HG02610 (cell line): Measurements from ENCODE around the gene VPS18.
A peak's percentile ranks its signal among the peaks of the same experiment; 100 is the strongest.

Source experiments
- ATAC-seq: cut with Tn5 transposase; IDR thresholded peaks from one replicate; pipeline ENCODE4 v1.9.1; 2021; ENCODE audit warnings: mild to moderate bottlenecking, moderate library complexity; ENCODE audit not compliant: unreplicated experiment

Gene VPS18

DNA sequence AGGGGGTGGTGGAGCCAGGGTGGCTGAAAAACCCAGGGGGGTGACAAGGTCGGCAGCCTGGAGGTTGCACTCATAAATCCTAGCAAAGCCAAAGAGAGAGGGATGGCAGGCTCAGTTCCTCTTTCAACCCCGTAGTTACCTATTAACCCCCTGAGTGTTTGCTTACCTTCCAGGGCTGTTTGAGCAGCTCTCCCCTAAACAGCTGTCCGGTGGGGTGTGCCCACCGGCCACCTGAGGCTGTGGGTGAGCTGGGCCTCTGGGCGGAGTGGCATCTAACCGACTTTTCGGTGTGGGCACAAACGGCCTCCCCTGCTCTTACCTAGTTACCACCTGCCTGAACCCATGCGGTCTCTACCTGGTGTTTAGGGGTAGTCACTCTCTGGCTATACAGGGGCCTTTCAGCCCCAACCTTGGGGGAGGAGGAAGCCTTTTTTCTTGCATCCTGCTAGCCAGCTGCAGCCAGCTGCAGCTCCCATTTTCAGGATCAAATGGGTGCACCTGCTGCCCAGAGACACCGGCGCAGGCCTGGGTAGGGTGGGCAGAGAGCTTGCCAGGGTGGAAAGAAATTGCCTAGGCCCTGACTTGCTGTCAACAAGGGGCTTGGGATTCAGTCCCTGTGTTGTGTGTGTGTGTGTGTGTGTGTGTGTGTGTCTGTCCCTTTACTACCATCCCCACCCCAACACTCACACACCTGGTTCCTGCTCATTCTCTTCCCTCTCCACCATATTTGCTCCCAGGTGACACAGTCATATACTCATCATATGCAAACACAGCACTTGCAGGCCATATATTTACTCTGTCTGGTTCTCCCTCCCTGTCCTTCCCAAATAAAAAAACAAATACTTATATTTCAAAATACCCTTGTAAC is 38.6 kb downstream of the VPS18 start:
- no peak for ATAC-seq

DNA sequence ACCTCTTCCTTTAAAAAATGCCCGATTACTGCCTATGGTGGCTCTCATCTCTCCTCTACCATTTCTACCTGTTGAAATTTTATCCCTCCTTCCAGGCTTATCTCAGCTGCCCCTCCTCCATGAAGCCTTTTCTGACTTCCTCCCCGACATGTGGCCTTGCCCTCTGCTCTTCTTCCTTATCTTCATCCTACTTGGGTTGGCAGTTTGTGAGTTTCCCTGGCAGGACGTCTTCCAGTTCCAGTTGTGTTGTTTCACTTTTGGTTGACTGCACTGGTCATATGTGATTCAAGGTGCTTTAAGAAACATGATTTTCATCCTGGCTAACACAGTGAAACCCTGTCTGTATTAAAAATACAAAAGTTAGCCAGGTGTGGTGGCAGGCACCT is 39.3 kb downstream of the VPS18 start:
- no peak for ATAC-seq

DNA sequence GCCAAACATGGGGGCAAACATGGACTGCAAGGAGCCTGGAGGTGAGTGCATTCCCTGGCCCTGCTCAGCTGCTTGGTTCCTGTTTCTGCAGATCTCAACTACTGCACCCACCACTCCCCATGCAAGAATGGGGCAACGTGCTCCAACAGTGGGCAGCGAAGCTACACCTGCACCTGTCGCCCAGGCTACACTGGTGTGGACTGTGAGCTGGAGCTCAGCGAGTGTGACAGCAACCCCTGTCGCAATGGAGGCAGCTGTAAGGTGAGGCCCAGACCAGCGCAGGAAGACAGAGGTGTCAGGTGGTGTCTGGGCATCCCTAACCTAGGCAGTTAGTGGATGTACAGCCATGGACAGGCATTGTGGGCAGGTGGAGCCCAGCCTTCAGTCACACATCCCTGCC is 40.2 kb downstream of the VPS18 start:
- no peak for ATAC-seq

DNA sequence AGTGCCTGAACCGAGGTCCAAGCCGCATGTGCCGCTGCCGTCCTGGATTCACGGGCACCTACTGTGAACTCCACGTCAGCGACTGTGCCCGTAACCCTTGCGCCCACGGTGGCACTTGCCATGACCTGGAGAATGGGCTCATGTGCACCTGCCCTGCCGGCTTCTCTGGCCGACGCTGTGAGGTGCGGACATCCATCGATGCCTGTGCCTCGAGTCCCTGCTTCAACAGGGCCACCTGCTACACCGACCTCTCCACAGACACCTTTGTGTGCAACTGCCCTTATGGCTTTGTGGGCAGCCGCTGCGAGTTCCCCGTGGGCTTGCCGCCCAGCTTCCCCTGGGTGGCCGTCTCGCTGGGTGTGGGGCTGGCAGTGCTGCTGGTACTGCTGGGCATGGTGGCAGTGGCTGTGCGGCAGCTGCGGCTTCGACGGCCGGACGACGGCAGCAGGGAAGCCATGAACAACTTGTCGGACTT is 42.0 kb downstream of the VPS18 start:
- no peak for ATAC-seq

DNA sequence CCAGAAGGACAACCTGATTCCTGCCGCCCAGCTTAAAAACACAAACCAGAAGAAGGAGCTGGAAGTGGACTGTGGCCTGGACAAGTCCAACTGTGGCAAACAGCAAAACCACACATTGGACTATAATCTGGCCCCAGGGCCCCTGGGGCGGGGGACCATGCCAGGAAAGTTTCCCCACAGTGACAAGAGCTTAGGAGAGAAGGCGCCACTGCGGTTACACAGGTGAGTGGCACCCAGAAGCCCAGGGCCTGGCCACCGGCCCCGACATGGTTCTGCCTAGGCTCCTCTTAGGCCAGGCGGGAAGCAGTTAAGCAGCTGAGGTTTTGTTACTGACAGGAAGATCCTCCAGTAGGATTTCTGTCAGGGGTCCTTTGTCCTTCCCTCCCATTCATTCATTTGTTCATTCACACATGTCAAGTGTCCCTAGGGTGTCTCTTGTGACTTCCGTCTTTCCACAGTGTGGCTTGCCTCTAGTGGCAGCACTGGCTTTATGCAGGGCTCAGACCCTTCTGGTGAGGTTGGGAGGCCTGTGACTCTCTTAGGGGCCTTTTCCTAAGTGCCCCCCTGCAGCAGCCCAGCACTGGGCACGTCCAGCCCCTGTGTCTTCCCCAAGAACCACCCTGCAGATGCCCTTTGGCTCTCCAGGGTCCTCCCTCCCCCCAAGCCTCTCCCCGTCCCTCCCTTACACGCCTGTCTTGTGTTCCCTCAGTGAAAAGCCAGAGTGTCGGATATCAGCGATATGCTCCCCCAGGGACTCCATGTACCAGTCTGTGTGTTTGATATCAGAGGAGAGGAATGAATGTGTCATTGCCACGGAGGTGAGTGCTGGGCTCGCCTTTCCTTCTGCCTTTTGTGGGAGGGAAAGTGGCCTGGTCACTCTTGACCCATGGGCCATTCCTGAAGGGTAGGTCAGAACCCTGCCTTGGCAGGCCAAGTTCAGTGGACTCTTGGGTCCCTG is 42.7 kb downstream of the VPS18 start:
- ATAC-seq = no peak

DNA sequence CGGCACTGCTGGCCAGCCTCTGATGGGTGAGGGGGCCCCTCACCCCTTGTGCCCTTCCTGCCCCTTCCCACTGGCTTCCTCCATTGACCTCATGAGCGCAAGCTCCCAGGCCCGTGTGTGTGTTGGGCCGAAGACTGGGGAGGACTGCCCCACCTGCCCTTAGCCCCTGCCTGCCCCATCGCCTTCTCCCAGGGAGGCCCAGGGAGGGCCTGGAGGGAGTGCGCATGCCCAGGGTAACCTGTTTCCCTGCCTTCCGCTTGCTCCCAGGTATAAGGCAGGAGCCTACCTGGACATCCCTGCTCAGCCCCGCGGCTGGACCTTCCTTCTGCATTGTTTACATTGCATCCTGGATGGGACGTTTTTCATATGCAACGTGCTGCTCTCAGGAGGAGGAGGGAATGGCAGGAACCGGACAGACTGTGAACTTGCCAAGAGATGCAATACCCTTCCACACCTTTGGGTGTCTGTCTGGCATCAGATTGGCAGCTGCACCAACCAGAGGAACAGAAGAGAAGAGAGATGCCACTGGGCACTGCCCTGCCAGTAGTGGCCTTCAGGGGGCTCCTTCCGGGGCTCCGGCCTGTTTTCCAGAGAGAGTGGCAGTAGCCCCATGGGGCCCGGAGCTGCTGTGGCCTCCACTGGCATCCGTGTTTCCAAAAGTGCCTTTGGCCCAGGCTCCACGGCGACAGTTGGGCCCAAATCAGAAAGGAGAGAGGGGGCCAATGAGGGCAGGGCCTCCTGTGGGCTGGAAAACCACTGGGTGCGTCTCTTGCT is 43.7 kb downstream of the VPS18 start:
- ATAC-seq = no peak

DNA sequence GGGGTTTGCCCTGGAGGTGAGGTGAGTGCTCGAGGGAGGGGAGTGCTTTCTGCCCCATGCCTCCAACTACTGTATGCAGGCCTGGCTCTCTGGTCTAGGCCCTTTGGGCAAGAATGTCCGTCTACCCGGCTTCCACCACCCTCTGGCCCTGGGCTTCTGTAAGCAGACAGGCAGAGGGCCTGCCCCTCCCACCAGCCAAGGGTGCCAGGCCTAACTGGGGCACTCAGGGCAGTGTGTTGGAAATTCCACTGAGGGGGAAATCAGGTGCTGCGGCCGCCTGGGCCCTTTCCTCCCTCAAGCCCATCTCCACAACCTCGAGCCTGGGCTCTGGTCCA is 44.3 kb downstream of the VPS18 start:
- no peak for ATAC-seq

DNA sequence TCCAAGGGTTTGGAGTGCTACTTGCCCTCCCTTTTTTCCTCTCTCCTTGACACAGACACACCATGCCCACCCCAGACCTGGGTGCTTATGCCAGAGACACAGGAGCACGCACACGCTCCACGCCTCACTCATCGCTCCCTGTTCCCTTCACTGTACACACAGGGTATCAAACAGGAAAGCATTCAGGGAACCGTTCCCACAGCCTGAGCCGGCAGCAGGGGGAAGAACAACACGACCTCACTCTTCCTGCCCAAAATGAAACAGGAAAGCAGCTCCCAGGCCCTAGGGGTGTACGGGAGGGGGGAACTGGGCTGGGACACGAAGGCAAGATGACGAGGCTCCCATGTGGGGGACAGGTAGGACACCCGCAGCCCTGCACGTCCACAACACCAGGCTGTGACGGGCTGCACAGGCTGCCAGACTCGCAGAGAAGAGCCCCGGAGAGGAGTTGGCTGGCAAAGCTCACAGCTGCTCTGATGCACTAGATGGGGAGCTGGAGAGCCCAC is 46.1 kb downstream of the VPS18 start:
- no peak for ATAC-seq

DNA sequence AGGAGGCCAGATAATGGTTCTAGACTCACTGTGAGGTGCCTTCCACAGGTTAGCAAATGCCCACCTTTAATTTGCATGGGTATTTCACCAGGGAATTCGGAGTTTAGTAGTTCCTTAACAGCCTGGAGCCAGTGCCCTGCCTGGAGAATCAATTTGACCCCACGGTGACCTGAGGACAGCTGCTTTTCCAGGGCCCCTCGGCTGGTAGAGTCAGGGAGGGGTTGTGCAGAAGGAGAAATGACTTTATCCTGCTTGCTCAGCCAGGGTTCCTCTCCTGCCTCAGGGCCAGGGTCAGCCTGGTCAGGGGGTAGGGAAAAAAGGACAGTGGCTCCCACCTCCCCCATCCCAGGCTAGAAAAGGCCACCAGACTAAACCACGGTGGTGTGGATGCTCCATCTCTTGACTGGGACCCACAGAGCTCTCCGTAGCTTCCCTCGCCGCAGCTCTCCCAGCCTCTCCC is 46.8 kb downstream of the VPS18 start:
- peak; percentile 2 for ATAC-seq

DNA sequence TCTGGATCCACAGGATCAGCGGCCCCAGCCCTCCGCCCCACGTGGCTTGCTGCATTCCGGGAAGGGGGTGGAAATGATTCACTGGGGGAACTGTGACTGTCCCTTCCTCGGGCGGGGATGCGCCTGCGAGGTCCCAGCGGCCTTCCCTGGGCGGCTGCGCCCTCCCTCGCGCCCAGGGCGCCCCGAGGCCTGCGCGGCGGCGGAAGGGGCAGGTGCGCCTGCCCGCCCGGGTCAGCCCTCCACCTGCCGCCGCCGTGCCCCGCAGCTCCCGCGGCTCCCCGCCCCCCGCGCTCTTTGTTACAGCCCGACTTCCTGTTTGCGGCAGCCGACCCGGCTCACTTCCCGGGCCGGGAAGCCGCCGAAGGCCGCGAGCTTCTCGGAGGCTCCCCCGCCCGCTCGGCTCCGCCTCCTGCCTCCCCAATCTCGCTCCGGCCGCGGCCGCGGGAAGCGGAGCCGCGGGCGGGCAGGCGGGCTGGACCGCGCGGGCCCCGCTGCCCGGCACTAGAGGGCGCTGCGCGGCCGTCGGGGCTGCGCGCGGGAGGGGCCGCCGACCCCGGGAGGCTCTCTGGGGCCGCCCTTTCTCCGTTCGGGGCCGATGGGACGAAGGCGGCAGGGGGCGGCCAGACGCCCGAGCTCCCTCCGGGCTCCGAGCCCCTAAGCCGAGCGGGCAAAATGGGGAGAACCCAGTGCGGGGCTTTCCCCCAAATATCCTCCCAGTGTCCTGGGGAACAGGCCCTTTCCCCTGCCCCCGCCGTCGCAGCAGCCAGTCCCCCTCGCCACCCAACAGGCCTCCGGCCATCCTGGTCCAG is 47.5 kb downstream of the VPS18 start:
- peak; percentile 64 for ATAC-seq

DNA sequence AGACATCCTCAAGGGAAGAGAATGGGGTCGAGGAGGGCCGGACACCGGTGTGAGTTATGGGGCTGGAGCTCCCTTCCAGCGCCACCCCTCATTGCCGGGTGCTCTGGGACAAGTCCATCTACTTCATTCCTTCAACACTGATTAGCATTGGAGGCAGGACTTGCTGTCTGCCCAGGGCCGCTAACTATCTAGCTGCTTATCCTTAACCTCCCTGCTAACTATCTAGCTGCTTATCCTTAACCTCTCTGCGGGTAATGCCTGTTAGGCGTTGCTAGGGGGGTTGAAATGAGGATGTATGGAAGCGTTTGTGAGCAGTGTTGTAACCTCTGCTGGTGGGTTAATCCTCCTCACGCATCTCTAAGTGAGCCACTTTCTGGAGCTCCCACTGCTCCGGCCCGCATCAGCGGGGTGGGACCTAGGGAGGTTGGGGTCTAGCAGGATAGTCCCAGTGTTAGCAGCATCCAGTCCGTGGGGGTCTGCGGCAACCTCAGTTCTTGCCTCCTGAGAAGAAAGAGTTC is 48.1 kb downstream of the VPS18 start:
- no peak for ATAC-seq

DNA sequence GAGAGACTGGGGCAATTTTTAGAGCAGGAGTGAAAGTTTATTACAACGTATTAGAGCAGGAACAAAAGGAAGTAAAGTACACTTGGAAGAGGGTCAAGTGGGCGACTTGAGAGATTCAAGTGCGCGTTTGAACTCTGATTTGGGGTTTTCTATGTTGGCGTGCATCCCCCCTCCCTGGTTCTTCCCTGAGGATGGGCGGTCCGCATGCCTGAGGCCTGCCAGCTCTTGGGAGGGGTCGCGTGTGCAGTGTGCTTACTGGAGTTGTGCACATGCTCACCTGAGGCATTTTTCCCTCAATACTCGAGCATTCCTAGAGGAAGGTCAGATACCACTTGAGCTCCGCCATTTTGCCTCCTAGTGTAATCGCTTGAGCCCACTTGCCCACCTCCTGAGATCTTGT is 48.6 kb downstream of the VPS18 start:
- ATAC-seq = no peak

DNA sequence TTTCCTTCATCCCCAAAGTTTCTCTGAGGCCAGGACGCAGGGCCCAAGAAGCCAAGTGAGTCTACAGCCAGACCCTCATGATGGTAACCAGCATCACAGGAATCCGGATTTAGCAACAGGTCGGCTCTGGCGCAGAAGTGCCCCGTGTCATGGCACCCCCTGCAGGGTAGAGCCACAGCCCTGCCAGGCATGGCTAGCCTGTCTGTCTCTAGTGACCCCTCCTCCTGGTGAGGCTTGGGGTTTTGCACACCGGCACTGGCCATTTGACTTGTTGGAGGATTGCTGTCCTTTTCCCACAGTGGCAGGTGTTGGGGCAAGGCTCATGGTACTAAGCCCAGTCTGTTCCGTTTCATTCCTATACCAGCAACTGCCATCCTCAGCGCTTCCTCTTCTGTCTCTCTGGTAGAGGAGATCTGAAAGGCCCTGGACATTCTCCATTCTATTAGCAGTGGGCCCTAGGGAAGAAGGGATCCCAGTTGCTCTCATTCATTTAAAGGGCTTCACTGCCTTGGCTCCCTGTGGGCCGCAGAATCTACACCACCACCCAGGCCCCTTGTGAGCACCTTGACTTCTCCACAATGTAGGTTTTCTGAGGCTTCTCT is 49.6 kb downstream of the VPS18 start:
- ATAC-seq = no peak

DNA sequence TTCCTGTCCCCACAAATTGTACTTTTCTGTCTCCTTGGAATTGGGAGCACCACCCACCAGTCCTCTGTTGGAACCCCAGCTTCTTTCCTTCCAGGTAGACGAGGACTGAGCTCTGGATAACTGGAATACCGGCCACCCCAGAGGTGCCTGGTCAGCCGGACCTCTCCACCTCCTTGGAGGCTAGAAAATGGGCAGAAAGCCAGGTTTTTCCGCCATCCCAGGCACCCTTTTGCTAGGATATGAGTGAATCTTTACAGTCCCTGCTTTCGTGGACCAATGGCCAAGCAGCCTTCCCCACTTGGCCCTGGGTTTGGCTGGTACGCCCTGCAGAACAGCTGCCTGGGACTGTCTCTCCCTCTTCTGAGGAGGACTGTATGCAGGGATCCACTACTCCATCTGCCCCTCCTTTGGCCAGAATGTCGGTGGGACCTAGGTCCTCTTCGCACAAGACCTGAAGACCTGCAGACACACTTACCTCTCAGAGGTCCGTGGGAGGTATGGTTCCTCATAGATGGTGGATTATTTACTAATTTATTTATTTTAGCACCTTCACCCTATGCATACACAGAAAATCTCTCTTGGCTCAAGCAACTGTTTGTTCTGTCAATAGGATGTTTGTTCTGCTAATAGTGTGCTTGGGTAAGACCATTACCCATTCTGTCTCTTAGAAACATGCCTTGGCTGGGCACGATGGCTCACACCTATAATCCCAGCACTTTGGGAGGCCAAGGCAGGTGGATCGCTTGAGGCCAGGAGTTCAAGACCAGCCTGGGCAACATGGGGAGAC is 50.5 kb downstream of the VPS18 start:
- no peak for ATAC-seq

DNA sequence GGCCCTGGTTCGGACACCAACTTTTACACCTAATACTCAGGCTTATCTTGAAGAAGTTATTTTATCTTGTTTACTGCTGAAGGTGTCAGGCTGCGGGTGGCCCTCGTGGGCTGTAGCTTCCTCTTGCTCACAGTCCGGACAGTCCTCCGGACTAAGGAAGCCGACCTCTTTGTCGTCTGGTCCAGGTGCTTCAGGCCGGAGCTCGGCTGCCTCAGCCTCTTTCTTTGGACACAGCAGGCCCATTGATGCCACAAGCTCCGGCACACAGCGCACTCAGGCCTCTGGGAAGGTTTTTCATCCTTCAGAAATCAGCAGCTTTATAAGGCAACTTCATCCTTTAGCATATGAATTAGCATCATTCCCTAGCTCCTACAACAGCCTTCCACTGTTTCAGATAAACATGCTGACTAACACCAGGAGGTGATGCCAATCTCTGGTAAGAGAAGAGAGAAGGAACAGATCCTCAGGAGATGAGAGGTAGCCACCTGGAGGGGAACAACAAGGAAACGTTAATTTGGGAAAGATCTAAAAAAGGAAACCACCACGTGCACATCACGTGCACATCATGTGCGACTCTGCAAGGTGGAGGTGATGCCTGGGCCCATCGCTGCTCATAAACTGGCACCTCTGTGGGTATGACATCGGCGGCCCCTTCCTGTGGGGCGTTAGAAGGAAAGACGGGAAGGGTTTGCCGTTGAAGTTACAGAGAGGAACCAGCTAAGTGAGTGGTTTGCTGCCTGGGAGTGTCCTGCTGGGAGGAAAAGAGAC is 54.6 kb downstream of the VPS18 start:
- ATAC-seq = no peak

DNA sequence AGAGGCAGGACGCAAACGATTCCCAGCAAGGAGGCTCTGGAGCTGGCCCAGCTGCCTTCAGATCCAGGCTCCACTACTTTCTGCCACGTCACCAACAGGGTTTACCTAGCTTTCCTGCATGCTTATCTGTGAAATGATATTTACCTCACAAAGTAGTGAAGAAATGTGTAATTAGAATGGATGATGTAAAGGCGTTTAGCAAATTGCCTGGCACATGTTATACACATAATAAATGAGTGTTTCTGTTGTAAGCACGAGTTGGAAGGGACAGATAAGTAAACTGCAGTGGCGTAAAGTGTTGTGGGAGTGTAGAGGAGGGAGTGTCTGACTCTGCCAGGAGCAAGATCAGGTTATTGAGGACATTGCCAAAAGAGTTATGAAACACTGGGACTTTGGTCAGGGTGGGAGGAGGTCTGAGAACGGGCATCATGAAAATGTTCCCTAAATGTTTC is 55.5 kb downstream of the VPS18 start:
- ATAC-seq = no peak

DNA sequence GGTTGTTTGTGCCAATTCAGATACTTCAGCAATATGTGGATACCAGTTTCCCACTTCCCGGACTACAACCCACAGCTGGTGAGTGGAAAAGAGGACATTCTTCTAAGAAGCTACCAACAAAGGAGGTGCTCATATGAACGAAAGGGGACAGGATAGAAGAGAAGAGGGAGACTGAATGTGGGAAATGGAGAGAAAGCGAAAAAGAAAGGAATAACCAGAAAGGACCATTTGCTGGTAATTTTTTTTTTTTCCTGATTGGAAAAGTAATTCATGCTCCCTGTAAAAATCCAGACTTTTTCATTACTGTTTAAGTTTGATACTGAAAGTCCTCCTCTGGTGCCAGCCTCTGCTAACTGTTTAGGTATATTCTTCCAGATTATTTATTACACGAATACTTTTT is 57.5 kb downstream of the VPS18 start:
- ATAC-seq = no peak
